GM23338 (cell line): ENCODE data around the gene SMURF1. TPM values are rescaled to one million over a fixed set of nuclear protein-coding genes. Genes with fewer than 3 reads are reported as not detected.

Experiments
- ATAC-seq: fragments of 200-7000 bp; cut with Tn5 transposase; 3 replicates; pipeline ENCODE4 v1.9.1; 2020
- DNase-seq: peaks from one replicate; pipeline ENCODE4 v3.0.0-alpha.2; 2015; ENCODE audit warnings: low spot score
- H2AFZ ChIP-seq: fragments of 200-600 bp; sonication (generic); 2 replicates; pipeline ENCODE4 v1.8.0; 2016; ENCODE audit warnings: antibody characterized with exemption, mild to moderate bottlenecking, moderate library complexity
- H3F3A ChIP-seq: fragments of 200-600 bp; sonication (generic); replicated peaks from 2 replicates; pipeline ENCODE4 v1.8.0; 2017; ENCODE audit warnings: antibody characterized with exemption, mixed run types, low read depth
- H3K27ac ChIP-seq: fragments of 200-600 bp; sonication (generic); 2 replicates; pipeline ENCODE4 v1.6.1; 2016; ENCODE audit warnings: low read depth
- H3K27me3 ChIP-seq: fragments of 200-600 bp; sonication (generic); 2 replicates; pipeline ENCODE4 v1.8.0; 2016; ENCODE audit warnings: mild to moderate bottlenecking, mixed run types, moderate library complexity; ENCODE audit not compliant: insufficient read depth
- H3K36me3 ChIP-seq: fragments of 200-600 bp; sonication (generic); 2 replicates; pipeline ENCODE4 v1.8.0; 2016; ENCODE audit warnings: mild to moderate bottlenecking; ENCODE audit not compliant: insufficient read depth
- H3K4me1 ChIP-seq: fragments of 200-600 bp; sonication (generic); 2 replicates; pipeline ENCODE4 v1.8.0; 2016; ENCODE audit warnings: mild to moderate bottlenecking, moderate library complexity; ENCODE audit not compliant: insufficient read depth
- H3K4me2 ChIP-seq: fragments of 200-600 bp; sonication (generic); 2 replicates; pipeline ENCODE4 v1.7.1; 2017; ENCODE audit warnings: mixed run types
- H3K4me3 ChIP-seq: fragments of 200-600 bp; sonication (generic); 2 replicates; pipeline ENCODE4 v1.6.1; 2016; ENCODE audit warnings: mixed run types
- H3K79me2 ChIP-seq: fragments of 200-600 bp; sonication (generic); replicated peaks from 2 replicates; pipeline ENCODE4 v1.8.0; 2017; ENCODE audit warnings: mild to moderate bottlenecking; ENCODE audit not compliant: insufficient read depth
- H3K9me2 ChIP-seq: fragments of 200-600 bp; sonication (generic); 2 replicates; pipeline ENCODE4 v1.8.0; 2017; ENCODE audit not compliant: insufficient read depth
- H4K20me1 ChIP-seq: fragments of 200-600 bp; sonication (generic); replicated peaks from 2 replicates; pipeline ENCODE4 v1.8.0; 2017; ENCODE audit warnings: mild to moderate bottlenecking; ENCODE audit not compliant: insufficient read depth
- H3K27ac Mint-ChIP-seq: 2 replicates; pipeline ENCODE4 v1.8.0; 2020; ENCODE audit warnings: inconsistent platforms, mild to moderate bottlenecking, moderate library complexity, mixed read lengths
- H3K27me3 Mint-ChIP-seq: 3 replicates; pipeline ENCODE4 v1.8.0; 2022; ENCODE audit warnings: low read depth, mild to moderate bottlenecking, moderate library complexity, mixed read lengths, inconsistent platforms; ENCODE audit not compliant: insufficient read depth, poor library complexity
- H3K36me3 Mint-ChIP-seq: 3 replicates; pipeline ENCODE4 v1.8.0; 2021; ENCODE audit warnings: low read depth, mild to moderate bottlenecking, inconsistent platforms, moderate library complexity, mixed read lengths
- H3K4me1 Mint-ChIP-seq: 3 replicates; pipeline ENCODE4 v1.8.0; 2020; ENCODE audit warnings: mild to moderate bottlenecking, inconsistent platforms, mixed read lengths
- H3K4me3 Mint-ChIP-seq: 3 replicates; pipeline ENCODE4 v1.8.0; 2021; ENCODE audit warnings: moderate library complexity, mild to moderate bottlenecking, inconsistent platforms, mixed read lengths
- H3K9me3 Mint-ChIP-seq: 3 replicates; pipeline ENCODE4 v1.8.0; 2020; ENCODE audit warnings: moderate library complexity, mild to moderate bottlenecking, inconsistent platforms, mixed read lengths
- EZH2 ChIP-seq: fragments of 200-600 bp; sonication (generic); IDR thresholded peaks from one replicate; pipeline ENCODE4 v1.8.0; 2017; ENCODE audit warnings: antibody characterized with exemption, mild to moderate bottlenecking, low read depth; ENCODE audit not compliant: unreplicated experiment
- EZH2phosphoT487 ChIP-seq: fragments of 200-600 bp; sonication (generic); IDR thresholded peaks from one replicate; pipeline ENCODE4 v1.8.1; 2018; ENCODE audit warnings: antibody characterized with exemption; ENCODE audit not compliant: unreplicated experiment
- STAT1 ChIP-seq: IDR thresholded peaks from one replicate; pipeline ENCODE4 v1.6.1; 2016; ENCODE audit warnings: antibody characterized with exemption; ENCODE audit not compliant: unreplicated experiment
- ZNF331 ChIP-seq: fragments of 250-450 bp; sonication (Bioruptor Pico); IDR thresholded peaks from 2 replicates; pipeline ENCODE4 v1.5.0; 2020; ENCODE audit warnings: low read depth, mild to moderate bottlenecking, moderate library complexity
- polyA plus RNA-seq: library from polyadenylated mRNA; unstranded; fragments of >200 nt; fragmentation: Nextera tagmentation; extraction: Ambion mirVana; gene quantifications from 2 replicates; pipeline ENCODE4 v1.2.1, GENCODE V29; 2016
- total RNA-seq: library from RNA; depleted of rRNA; stranded (reverse); fragments of >200 nt; shearing (Covaris generic); gene quantifications from 2 replicates; pipeline ENCODE4 v1.2.3, GENCODE V29; 2014
- TF ChIP-seq, protein P1 (sequence below): fragments of 250-450 bp; sonication (Bioruptor Pico); IDR thresholded peaks from 2 replicates; pipeline ENCODE4 v1.5.0; 2020; ENCODE audit warnings: mild to moderate bottlenecking, moderate library complexity

The SMURF1 gene
- total and polyA plus RNA-seq, 2 experiments from 2014 or later: 5.8 to 23.9 TPM

DNA sequence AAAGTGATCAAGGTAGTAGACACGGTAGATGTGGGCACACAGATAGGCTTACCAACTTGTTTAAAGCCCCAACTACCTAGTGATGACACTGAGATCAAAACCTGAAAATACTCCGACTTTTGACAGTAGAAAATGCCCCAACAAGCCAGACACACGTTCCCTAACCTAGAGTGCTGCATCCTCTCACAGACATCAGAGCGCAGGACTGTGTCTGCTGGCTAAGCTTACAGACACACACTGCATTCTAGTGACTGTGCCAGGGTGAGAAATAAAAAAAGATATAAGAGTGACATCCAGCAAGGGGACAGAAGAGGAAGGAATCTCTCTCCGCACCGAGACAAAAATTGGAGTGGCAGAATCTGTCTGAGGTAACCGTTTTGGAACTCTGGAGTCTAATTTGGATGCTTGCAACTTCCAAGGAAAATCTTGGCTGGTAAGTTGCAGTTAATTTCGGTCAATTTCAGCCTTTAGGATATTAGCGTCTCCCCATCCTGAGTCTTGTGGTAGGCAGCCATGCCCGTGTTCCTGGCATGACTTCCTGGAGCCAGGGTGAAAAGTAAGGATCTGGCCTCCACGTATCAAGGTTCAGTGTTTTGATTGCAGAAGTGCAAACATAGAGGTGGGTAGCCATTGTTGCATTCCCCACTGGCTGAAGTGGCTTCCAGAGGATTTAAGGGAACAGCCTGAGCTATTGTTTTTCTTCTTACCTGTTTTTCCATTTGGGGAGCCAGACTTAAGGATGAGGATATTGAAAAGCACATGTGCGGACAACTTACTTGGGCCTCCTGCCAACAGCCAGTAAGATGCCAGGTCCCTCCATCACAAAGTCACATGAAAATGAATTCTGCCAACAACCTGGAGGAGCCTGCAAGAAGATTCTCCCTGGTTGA, 124.1 kb downstream of the SMURF1 start (continued):
- TF ChIP-seq, protein P1, sequence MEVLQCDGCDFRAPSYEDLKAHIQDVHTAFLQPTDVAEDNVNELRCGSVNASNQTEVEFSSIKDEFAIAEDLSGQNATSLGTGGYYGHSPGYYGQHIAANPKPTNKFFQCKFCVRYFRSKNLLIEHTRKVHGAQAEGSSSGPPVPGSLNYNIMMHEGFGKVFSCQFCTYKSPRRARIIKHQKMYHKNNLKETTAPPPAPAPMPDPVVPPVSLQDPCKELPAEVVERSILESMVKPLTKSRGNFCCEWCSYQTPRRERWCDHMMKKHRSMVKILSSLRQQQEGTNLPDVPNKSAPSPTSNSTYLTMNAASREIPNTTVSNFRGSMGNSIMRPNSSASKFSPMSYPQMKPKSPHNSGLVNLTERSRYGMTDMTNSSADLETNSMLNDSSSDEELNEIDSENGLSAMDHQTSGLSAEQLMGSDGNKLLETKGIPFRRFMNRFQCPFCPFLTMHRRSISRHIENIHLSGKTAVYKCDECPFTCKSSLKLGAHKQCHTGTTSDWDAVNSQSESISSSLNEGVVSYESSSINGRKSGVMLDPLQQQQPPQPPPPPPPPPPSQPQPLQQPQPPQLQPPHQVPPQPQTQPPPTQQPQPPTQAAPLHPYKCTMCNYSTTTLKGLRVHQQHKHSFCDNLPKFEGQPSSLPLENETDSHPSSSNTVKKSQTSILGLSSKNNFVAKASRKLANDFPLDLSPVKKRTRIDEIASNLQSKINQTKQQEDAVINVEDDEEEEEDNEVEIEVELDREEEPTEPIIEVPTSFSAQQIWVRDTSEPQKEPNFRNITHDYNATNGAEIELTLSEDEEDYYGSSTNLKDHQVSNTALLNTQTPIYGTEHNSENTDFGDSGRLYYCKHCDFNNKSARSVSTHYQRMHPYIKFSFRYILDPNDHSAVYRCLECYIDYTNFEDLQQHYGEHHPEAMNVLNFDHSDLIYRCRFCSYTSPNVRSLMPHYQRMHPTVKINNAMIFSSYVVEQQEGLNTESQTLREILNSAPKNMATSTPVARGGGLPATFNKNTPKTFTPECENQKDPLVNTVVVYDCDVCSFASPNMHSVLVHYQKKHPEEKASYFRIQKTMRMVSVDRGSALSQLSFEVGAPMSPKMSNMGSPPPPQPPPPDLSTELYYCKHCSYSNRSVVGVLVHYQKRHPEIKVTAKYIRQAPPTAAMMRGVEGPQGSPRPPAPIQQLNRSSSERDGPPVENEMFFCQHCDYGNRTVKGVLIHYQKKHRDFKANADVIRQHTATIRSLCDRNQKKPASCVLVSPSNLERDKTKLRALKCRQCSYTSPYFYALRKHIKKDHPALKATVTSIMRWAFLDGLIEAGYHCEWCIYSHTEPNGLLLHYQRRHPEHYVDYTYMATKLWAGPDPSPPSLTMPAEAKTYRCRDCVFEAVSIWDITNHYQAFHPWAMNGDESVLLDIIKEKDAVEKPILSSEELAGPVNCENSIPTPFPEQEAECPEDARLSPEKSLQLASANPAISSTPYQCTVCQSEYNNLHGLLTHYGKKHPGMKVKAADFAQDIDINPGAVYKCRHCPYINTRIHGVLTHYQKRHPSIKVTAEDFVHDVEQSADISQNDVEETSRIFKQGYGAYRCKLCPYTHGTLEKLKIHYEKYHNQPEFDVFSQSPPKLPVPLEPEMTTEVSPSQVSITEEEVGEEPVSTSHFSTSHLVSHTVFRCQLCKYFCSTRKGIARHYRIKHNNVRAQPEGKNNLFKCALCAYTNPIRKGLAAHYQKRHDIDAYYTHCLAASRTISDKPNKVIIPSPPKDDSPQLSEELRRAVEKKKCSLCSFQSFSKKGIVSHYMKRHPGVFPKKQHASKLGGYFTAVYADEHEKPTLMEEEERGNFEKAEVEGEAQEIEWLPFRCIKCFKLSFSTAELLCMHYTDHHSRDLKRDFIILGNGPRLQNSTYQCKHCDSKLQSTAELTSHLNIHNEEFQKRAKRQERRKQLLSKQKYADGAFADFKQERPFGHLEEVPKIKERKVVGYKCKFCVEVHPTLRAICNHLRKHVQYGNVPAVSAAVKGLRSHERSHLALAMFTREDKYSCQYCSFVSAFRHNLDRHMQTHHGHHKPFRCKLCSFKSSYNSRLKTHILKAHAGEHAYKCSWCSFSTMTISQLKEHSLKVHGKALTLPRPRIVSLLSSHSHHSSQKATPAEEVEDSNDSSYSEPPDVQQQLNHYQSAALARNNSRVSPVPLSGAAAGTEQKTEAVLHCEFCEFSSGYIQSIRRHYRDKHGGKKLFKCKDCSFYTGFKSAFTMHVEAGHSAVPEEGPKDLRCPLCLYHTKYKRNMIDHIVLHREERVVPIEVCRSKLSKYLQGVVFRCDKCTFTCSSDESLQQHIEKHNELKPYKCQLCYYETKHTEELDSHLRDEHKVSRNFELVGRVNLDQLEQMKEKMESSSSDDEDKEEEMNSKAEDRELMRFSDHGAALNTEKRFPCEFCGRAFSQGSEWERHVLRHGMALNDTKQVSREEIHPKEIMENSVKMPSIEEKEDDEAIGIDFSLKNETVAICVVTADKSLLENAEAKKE (CRISPR knock-in tag): no peak
- TF ChIP-seq STAT1 (no peak), EZH2phosphoT487 (no peak), EZH2 (no peak)

DNA sequence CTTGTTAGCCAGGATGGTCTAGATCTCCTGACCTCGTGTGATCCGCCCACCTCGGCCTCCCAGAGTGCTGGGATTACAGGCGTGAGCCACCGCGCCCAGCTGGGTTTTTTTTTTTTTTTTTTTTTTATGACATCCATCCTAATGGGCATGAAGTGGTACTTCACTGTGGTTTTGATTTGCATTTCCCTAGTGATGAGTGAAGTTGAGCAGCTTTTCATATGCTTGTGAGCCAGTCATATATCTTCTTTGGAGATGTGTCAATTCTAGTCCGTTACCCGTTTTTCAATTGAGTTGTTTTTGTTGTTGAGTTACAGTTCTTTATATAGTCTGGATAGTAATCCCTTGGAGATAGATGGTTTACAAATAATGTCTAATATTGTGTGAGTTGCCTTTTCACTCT, 127.7 kb downstream of the SMURF1 start:
- H3K27ac ChIP-seq: no peak overlapping the region
- H3F3A ChIP-seq: no peaks in the 10 kb centered on the region
- H4K20me1 ChIP-seq: 0 out of 2 replicates have a peak, but pooled peaks cover 3% of the 10 kb centered on the region
- no peaks in the 10 kb centered on the region for H3K4me1 ChIP-seq
- no peak overlapping the region for H3K4me2 ChIP-seq
- peaks cover 13% of the 10 kb centered on the region for H3K79me2 ChIP-seq
- H3K36me3 ChIP-seq: peaks cover 22% of the 10 kb centered on the region
- DNase-seq: no peak
- H3K27me3 ChIP-seq: no peaks in the 10 kb centered on the region
- H3K4me3 ChIP-seq: no peak overlapping the region
- no peaks in the 10 kb centered on the region for H3K9me2 ChIP-seq
- no peak for ATAC-seq
- no peaks in the 10 kb centered on the region for H3K9me3 Mint-ChIP-seq
- peaks cover 7% of the 10 kb centered on the region; the same call in 2 of the 3 replicates for H3K4me1 Mint-ChIP-seq
- H3K4me3 Mint-ChIP-seq: no peak overlapping the region
- H3K36me3 Mint-ChIP-seq: peaks cover 80% of the 10 kb centered on the region
- no peak overlapping the region for H2AFZ ChIP-seq
- peaks cover 6% of the 10 kb centered on the region for H3K27me3 Mint-ChIP-seq
- no peak overlapping the region for H3K27ac Mint-ChIP-seq
- TF ChIP-seq ZNF331 (CRISPR knock-in tag) (no peak), EZH2 (no peak)
- TF ChIP-seq, protein P1 (CRISPR knock-in tag): no peak
